HepG2 (cell line): ENCODE measurements around the gene KCNE4. TPM values are rescaled to one million over a fixed set of nuclear protein-coding genes. Genes with fewer than 3 reads are reported as not detected.

Experiments
- ATAC-seq: fragments of 200-7000 bp; cut with Tn5 transposase; 3 replicates; pipeline ENCODE4 v1.9.1; 2020; ENCODE audit warnings: mild to moderate bottlenecking, moderate library complexity
- BruUV-seq: library from RNA; stranded (reverse); fragments of 400-500 nt; replicated peaks from 2 replicates; lab custom pipeline; 2021; lab: Mats Ljungman, UMichigan
- CTCF ChIA-PET: fragments of 300-600 bp; formaldehyde crosslinking; extraction: SDS; loops from one replicate; lab custom pipeline; 2021; ENCODE audit warnings: low total read pairs, inconsistent platforms, low intra/inter-chr PET ratio; lab: Yijun Ruan, JAX
- POLR2A ChIA-PET: fragments of 350-600 bp; sonication (Branson Sonifier 250); formaldehyde crosslinking; loops from one replicate; lab custom pipeline; 2020; ENCODE audit warnings: antibody characterized with exemption, inconsistent platforms; lab: Yijun Ruan, JAX
- DNase-seq: peaks from one replicate; pipeline ENCODE4 v3.0.0-alpha.2; 2015; ENCODE audit warnings: low spot score
- FAIRE-seq: peaks from 3 replicates; lab custom pipeline; 2011; peaks lifted over from hg19 to GRCh38; lab: Jason Lieb, UNC
- H2AFZ ChIP-seq: one replicate; pipeline ENCODE4 v1.6.1; 2011; ENCODE audit warnings: low read length, inconsistent platforms
- H3K27ac ChIP-seq: fragments of 300-600 bp; 3 replicates; pipeline ENCODE4 v1.8.0; 2011; ENCODE audit warnings: mixed run types, mild to moderate bottlenecking, mixed read lengths, low read length, inconsistent platforms; ENCODE audit not compliant: insufficient read depth; ENCODE audit errors: extremely low read length
- H3K27me3 ChIP-seq, 2 experiments: fragments of 200-600 bp in 1 of 2; 2 replicates in 1 of 2; 3 replicates in 1 of 2; pipeline versions ENCODE4 v1.6.0 to v1.8.0; 2011; ENCODE audit warnings: low read length in 2 of 2, mild to moderate bottlenecking in 2 of 2, moderate library complexity in 2 of 2, inconsistent platforms in 1 of 2; ENCODE audit not compliant: insufficient read depth in 2 of 2, control insufficient read depth in 1 of 2
- H3K36me3 ChIP-seq, 2 experiments: fragments of 200-600 bp in 1 of 2; replicated peaks in 1 of 2; 2 replicates in 1 of 2; 3 replicates in 1 of 2; pipeline versions ENCODE4 v1.5.1 to v1.8.0; 2011; ENCODE audit warnings: low read length in 2 of 2, inconsistent platforms in 1 of 2; ENCODE audit not compliant: insufficient read depth in 2 of 2, control insufficient read depth in 1 of 2
- H3K4me1 ChIP-seq: 2 replicates; pipeline ENCODE4 v1.5.1; 2012; ENCODE audit warnings: low read length, inconsistent platforms; ENCODE audit not compliant: insufficient read depth
- H3K4me2 ChIP-seq: 2 replicates; pipeline ENCODE4 v1.6.0; 2011; ENCODE audit warnings: low read depth, low read length, inconsistent platforms
- H3K4me3 ChIP-seq, 3 experiments: fragments of 200-600 bp in 1 of 3; sonication (generic), shearing (Covaris generic) in 1 of 3; replicated peaks in 1 of 3; 2 replicates each; pipeline ENCODE4 v1.5.1; 2011 to 2016; ENCODE audit warnings: low read length in 3 of 3, inconsistent platforms in 2 of 3, low read depth in 2 of 3, mild to moderate bottlenecking in 2 of 3, control low read depth in 1 of 3, mixed read lengths in 1 of 3; ENCODE audit not compliant: insufficient read depth in 1 of 3
- H3K79me2 ChIP-seq: one replicate; pipeline ENCODE4 v1.6.1; 2011; ENCODE audit warnings: low read length, inconsistent platforms; ENCODE audit not compliant: insufficient read depth
- H3K9ac ChIP-seq: 2 replicates; pipeline ENCODE4 v1.6.0; 2011; ENCODE audit warnings: mild to moderate bottlenecking, low read depth, low read length, inconsistent platforms; ENCODE audit not compliant: insufficient read depth
- H3K9me3 ChIP-seq: 2 replicates; pipeline ENCODE4 v1.5.1; 2012; ENCODE audit warnings: mild to moderate bottlenecking, low read length
- H4K20me1 ChIP-seq: 2 replicates; pipeline ENCODE4 v1.6.0; 2011; ENCODE audit warnings: inconsistent platforms, mild to moderate bottlenecking, low read length, moderate library complexity; ENCODE audit not compliant: insufficient read depth
- ETS1 ChIP-seq: sonication (generic); formaldehyde crosslinking; IDR thresholded peaks from 2 replicates; pipeline ENCODE4 v1.4.0; 2020; ENCODE audit warnings: missing genetic modification reagents
- HMGXB3 ChIP-seq: sonication (generic); formaldehyde crosslinking; IDR thresholded peaks from 2 replicates; pipeline ENCODE4 v1.4.0; 2020; ENCODE audit warnings: missing genetic modification reagents, borderline replicate concordance
- NCOA5 ChIP-seq: sonication (generic); formaldehyde crosslinking; IDR thresholded peaks from 2 replicates; pipeline ENCODE4 v1.4.0; 2020; ENCODE audit warnings: missing genetic modification reagents
- RFX1 ChIP-seq: fragments of 450-650 bp; IDR thresholded peaks from 2 replicates; pipeline ENCODE4 v1.6.1; 2017
- SATB2 ChIP-seq: sonication (generic); formaldehyde crosslinking; IDR thresholded peaks from 2 replicates; pipeline ENCODE4 v1.5.0; 2020; ENCODE audit warnings: missing genetic modification reagents
- TCF7 ChIP-seq: sonication (generic); IDR thresholded peaks from 2 replicates; pipeline ENCODE4 v1.6.1; 2016; ENCODE audit warnings: antibody characterized with exemption, low read depth
- U2AF2 ChIP-seq: fragments of 200-400 bp; formaldehyde crosslinking; IDR thresholded peaks from 2 replicates; pipeline ENCODE4 v1.6.1; 2017; ENCODE audit warnings: low read depth, mild to moderate bottlenecking, low read length
- ZBTB39 ChIP-seq: sonication (generic); formaldehyde crosslinking; IDR thresholded peaks from 2 replicates; pipeline ENCODE4 v1.5.0; 2020; ENCODE audit warnings: missing genetic modification reagents
- ZNF263 ChIP-seq: sonication (generic); formaldehyde crosslinking; IDR thresholded peaks from 2 replicates; pipeline ENCODE4 v1.4.0; 2020; ENCODE audit warnings: missing genetic modification reagents
- ZNF44 ChIP-seq: sonication (generic); formaldehyde crosslinking; IDR thresholded peaks from 2 replicates; pipeline ENCODE4 v1.5.1; 2020; ENCODE audit warnings: mild to moderate bottlenecking, missing genetic modification reagents
- ZNF746 ChIP-seq: sonication (generic); formaldehyde crosslinking; IDR thresholded peaks from 2 replicates; pipeline ENCODE4 v1.8.0; 2022; ENCODE audit warnings: mild to moderate bottlenecking, missing genetic modification reagents
- WGBS: methylation state at CpG from one replicate; pipeline ENCODE4 v1.1.6; 2017; ENCODE audit warnings: low lambda C conversion rate; 5-methylcytosine and 5-hydroxymethylcytosine counted together
- in situ Hi-C: cut with HindIII; loops from 2 replicates; pipeline ENCODE4 v1.10.0; 2017; ENCODE audit warnings: low pct_unique_long_range_greater_than_20kb; ENCODE audit not compliant: extremely low pct_ligation_motif_present
- intact Hi-C: fragments of 100-400 bp; cut with micrococcal nuclease; formaldehyde crosslinking; loops from one replicate; pipeline ENCODE4 v1.10.0; 2022; ENCODE audit not compliant: unreplicated experiment
- polyA plus RNA-seq, 8 experiments: library from polyadenylated mRNA; depleted of rRNA in 3 of 8; stranded (reverse) in 7 of 8; unstranded in 1 of 8; fragments of >200 nt; fragmentation: Illumina TruSeq in 4 of 8; extraction: Trizol in 4 of 8; gene quantifications; 2 replicates each; pipeline versions ENCODE4 v1.2.1 to v1.2.3, GENCODE V29; 2011 to 2016; ENCODE audit warnings: low read depth in 4 of 8, missing spikeins in 1 of 8, mixed read lengths in 1 of 8; ENCODE audit not compliant: insufficient read depth in 1 of 8
- total RNA-seq, 5 experiments: library from RNA; depleted of rRNA; stranded (reverse); fragments of >200 nt; fragmentation: Illumina TruSeq; extraction: Trizol; gene quantifications; 2 replicates each; pipeline ENCODE4 v1.2.3, GENCODE V29; 2016; ENCODE audit warnings: low read depth in 1 of 5

The KCNE4 gene
- total and polyA plus RNA-seq, 2 of the 13 experiments (the other 11 are each of a cell fraction or from before 2014, with no cell fraction given), result not detected

GRCh38 chr2:223007531-223007930, 44.5 kb upstream of the KCNE4 start (continued):
- TF ChIP-seq ETS1 (CRISPR knock-in tag), result no peak

GRCh38 chr2:223008162-223008561, 43.8 kb upstream of the KCNE4 start:
- no peak overlapping the region for H3K27ac ChIP-seq
- H3K27me3 ChIP-seq, result peaks cover 1 to 3% of the 10 kb centered on the region in 2 experiments; a peak in 1 of 5 replicates
- no peak for TF ChIP-seq ZNF263 (CRISPR knock-in tag)
- no peak for TF ChIP-seq TCF7
- no peak for TF ChIP-seq RFX1
- no peak for TF ChIP-seq ZNF746 (CRISPR knock-in tag)
- no peak for TF ChIP-seq NCOA5 (CRISPR knock-in tag)
- no peak for TF ChIP-seq ZNF44
- no peak for TF ChIP-seq SATB2 (CRISPR knock-in tag)
- TF ChIP-seq HMGXB3 (CRISPR knock-in tag), result no peak
- no peak for TF ChIP-seq U2AF2
- no peak for TF ChIP-seq ZBTB39 (CRISPR knock-in tag)
- TF ChIP-seq, all 625 proteins: peak for 0
- Histone ChIP-seq H2AFZ (no peak overlapping the region), H4K20me1 (no peaks in the 10 kb centered on the region), H3K4me1 (no peaks in the 10 kb centered on the region), H3K4me2 (no peak overlapping the region), H3K79me2 (no peaks in the 10 kb centered on the region), H3K9me3 (no peaks in the 10 kb centered on the region), H3K9ac (no peak overlapping the region), H3K4me3 (no peak overlapping the region), H3K36me3 (no peaks in the 10 kb centered on the region)
- FAIRE-seq (no peak), ATAC-seq (no peak), DNase-seq (no peak)
- CTCF ChIA-PET, result no interaction called here
- BruUV-seq, result no TSS peak
- in situ Hi-C loops, result no loop called here
- WGBS, result 12% methylated on average over 6 of the region's 6 CpGs
- intact Hi-C loops, result no loop called here
- POLR2A ChIA-PET, result no interaction called here
